A549 (cell line): Measurements from ENCODE around the gene ABCC1. TPM values are rescaled to one million over a fixed set of nuclear protein-coding genes. Genes with fewer than 3 reads are reported as not detected.
A peak's percentile ranks its signal among the peaks of the same experiment; 100 is the strongest.

ENCODE experiments used
- ATAC-seq, 2 experiments: fragments of 200-7000 bp in 1 of 2; fragments of >200 bp in 1 of 2; cut with Nextera tagmentation in 1 of 2; cut with Tn5 transposase in 1 of 2; 3 replicates each; pipeline versions ENCODE4 v1.8.0 to v1.9.1; 2018 to 2020; ENCODE audit warnings: mild to moderate bottlenecking in 1 of 2, moderate library complexity in 1 of 2
- CTCF ChIA-PET: fragments of 300-600 bp; sonication (Branson Sonifier 250); formaldehyde crosslinking; extraction: SDS; loops from one replicate; lab custom pipeline; 2021; ENCODE audit warnings: antibody characterized with exemption, inconsistent platforms; lab: Yijun Ruan, JAX
- POLR2A ChIA-PET: fragments of 350-600 bp; formaldehyde crosslinking; extraction: SDS; loops from one replicate; lab custom pipeline; 2021; ENCODE audit warnings: antibody characterized with exemption, inconsistent platforms; lab: Yijun Ruan, JAX
- DNase-seq, 2 experiments: peaks; one replicate each; pipeline versions ENCODE4 v3.0.0 to v3.0.0-alpha.2; 2011 to 2016; ENCODE audit warnings: low read depth in 1 of 2, low spot score in 1 of 2
- FAIRE-seq: peaks from 2 replicates; lab custom pipeline; 2011; peaks lifted over from hg19 to GRCh38; lab: Jason Lieb, UNC
- H3K27ac ChIP-seq, 2 experiments: fragments of >200 bp; sonication (Bioruptor Twin); formaldehyde crosslinking; 3 replicates each; pipeline ENCODE4 v1.5.1; 2016 to 2017
- H3K4me1 ChIP-seq: fragments of >200 bp; sonication (Bioruptor Twin); formaldehyde crosslinking; 3 replicates; pipeline ENCODE4 v1.6.1; 2016
- H3K4me2 ChIP-seq: fragments of >200 bp; sonication (Bioruptor Twin); formaldehyde crosslinking; 3 replicates; pipeline ENCODE4 v1.6.1; 2016
- H3K4me3 ChIP-seq: fragments of >200 bp; sonication (Bioruptor Twin); formaldehyde crosslinking; 3 replicates; pipeline ENCODE4 v1.5.1; 2016
- H3K9me3 ChIP-seq: fragments of >200 bp; sonication (Bioruptor Twin); formaldehyde crosslinking; 3 replicates; pipeline ENCODE4 v1.6.1; 2016
- BHLHE40 ChIP-seq: IDR thresholded peaks from 2 replicates; pipeline ENCODE4 v1.6.1; 2012; ENCODE audit warnings: low read depth, low read length, inconsistent platforms
- CBX2 ChIP-seq: fragments of 200-600 bp; sonication (generic); IDR thresholded peaks from 2 replicates; pipeline ENCODE4 v1.6.1; 2016; ENCODE audit warnings: low read depth, mild to moderate bottlenecking, borderline replicate concordance
- CEBPB ChIP-seq, 2 experiments: fragments of >200 bp in 1 of 2; sonication (Bioruptor Twin) in 1 of 2; formaldehyde crosslinking in 1 of 2; IDR thresholded peaks; 2 replicates each; pipeline ENCODE4 v1.6.1; 2012 to 2016
- E2F6 ChIP-seq: IDR thresholded peaks from 2 replicates; pipeline ENCODE4 v1.6.1; 2012; ENCODE audit warnings: low read depth, borderline replicate concordance
- EHMT2 ChIP-seq: fragments of 200-600 bp; sonication (generic); IDR thresholded peaks from 2 replicates; pipeline ENCODE4 v1.6.1; 2016; ENCODE audit warnings: antibody characterized with exemption, low read depth, mild to moderate bottlenecking, moderate library complexity
- ELK1 ChIP-seq: fragments of 150-350 bp; IDR thresholded peaks from 2 replicates; pipeline ENCODE4 v1.6.1; 2014; ENCODE audit warnings: low read depth, mild to moderate bottlenecking, low read length
- FOSB ChIP-seq: fragments of 250-450 bp; sonication (Bioruptor Pico); IDR thresholded peaks from 2 replicates; pipeline ENCODE4 v1.5.0; 2020; ENCODE audit warnings: mild to moderate bottlenecking, moderate library complexity
- FOSL2 ChIP-seq, 2 experiments: fragments of 450-650 bp in 1 of 2; fragments of >200 bp in 1 of 2; sonication (Bioruptor Twin) in 1 of 2; formaldehyde crosslinking; IDR thresholded peaks; 2 replicates each; pipeline versions ENCODE4 v1.5.0 to v1.6.1; 2016 to 2020; ENCODE audit warnings: mild to moderate bottlenecking in 1 of 2, moderate library complexity in 1 of 2
- HEYL ChIP-seq: fragments of 250-450 bp; sonication (Bioruptor Pico); IDR thresholded peaks from 2 replicates; pipeline ENCODE4 v1.8.0; 2021; ENCODE audit warnings: mild to moderate bottlenecking, moderate library complexity
- HMGXB4 ChIP-seq: fragments of 250-450 bp; sonication (Bioruptor Pico); IDR thresholded peaks from 2 replicates; pipeline ENCODE4 v1.5.0; 2021; ENCODE audit warnings: mild to moderate bottlenecking, moderate library complexity, borderline replicate concordance
- HOXA7 ChIP-seq: fragments of 250-450 bp; sonication (Bioruptor Pico); IDR thresholded peaks from 2 replicates; pipeline ENCODE4 v1.5.0; 2020; ENCODE audit warnings: mild to moderate bottlenecking, moderate library complexity
- HOXB5 ChIP-seq: fragments of 250-450 bp; sonication (Bioruptor Pico); IDR thresholded peaks from 2 replicates; pipeline ENCODE4 v1.5.0; 2020; ENCODE audit warnings: mild to moderate bottlenecking, moderate library complexity
- KDM1A ChIP-seq: fragments of 200-600 bp; sonication (generic); IDR thresholded peaks from 2 replicates; pipeline ENCODE4 v1.6.1; 2016; ENCODE audit warnings: low read depth, mild to moderate bottlenecking
- KDM5A ChIP-seq: fragments of 200-600 bp; sonication (generic); IDR thresholded peaks from 2 replicates; pipeline ENCODE4 v1.6.1; 2016; ENCODE audit warnings: antibody characterized with exemption, mild to moderate bottlenecking
- MAZ ChIP-seq: fragments of 150-350 bp; IDR thresholded peaks from 2 replicates; pipeline ENCODE4 v1.6.1; 2014; ENCODE audit warnings: antibody characterized with exemption, low read depth, low read length, borderline replicate concordance
- MYC ChIP-seq: IDR thresholded peaks from 2 replicates; pipeline ENCODE4 v1.6.1; 2012; ENCODE audit warnings: mild to moderate bottlenecking, inconsistent platforms, low read length, improper control_type of control experiment, borderline replicate concordance
- RCOR1 ChIP-seq: fragments of 150-350 bp; IDR thresholded peaks from 2 replicates; pipeline ENCODE4 v1.6.1; 2014; ENCODE audit warnings: antibody characterized with exemption, low read length, low read depth
- USF2 ChIP-seq: fragments of 450-650 bp; IDR thresholded peaks from 2 replicates; pipeline ENCODE4 v1.6.1; 2014; ENCODE audit warnings: antibody characterized with exemption
- ZC3H11A ChIP-seq: fragments of 450-650 bp; IDR thresholded peaks from 2 replicates; pipeline ENCODE4 v1.6.1; 2014; ENCODE audit warnings: antibody characterized with exemption, mild to moderate bottlenecking
- ZFP36 ChIP-seq: fragments of 450-650 bp; IDR thresholded peaks from 2 replicates; pipeline ENCODE4 v1.6.1; 2014; ENCODE audit warnings: borderline replicate concordance; ENCODE audit not compliant: partially characterized antibody
- ZSCAN20 ChIP-seq: fragments of 250-450 bp; sonication (Bioruptor Pico); IDR thresholded peaks from 2 replicates; pipeline ENCODE4 v1.8.0; 2022; ENCODE audit warnings: mild to moderate bottlenecking, moderate library complexity
- WGBS: methylation state at CpG from one replicate; pipeline ENCODE4 v1.1.6; 2017; ENCODE audit errors: missing lambda C conversion rate; 5-methylcytosine and 5-hydroxymethylcytosine counted together
- polyA plus RNA-seq, 4 experiments: library from polyadenylated mRNA; depleted of rRNA in 3 of 4; stranded (reverse); fragments of >200 nt; fragmentation: RNase III in 1 of 4; extraction: RNeasy Plus Mini Kit Qiagen cat#74134 plus additional on column Dnase treatment in 1 of 4; gene quantifications; 2 replicates in 3 of 4; 3 replicates in 1 of 4; pipeline ENCODE4 v1.2.3, GENCODE V29; 2011 to 2017

Gene ABCC1
- polyA plus RNA-seq, 2 of the 4 experiments (the other 2 are of a cell fraction), result 56.5 to 93.8 TPM

GRCh38 chr16:16083421-16084156 is 134.2 kb downstream of the ABCC1 start:
- ChIA-PET POLR2A (no interaction called here), CTCF (interaction anchor here (0.8 to 1.6 kb wide), 5 partner anchors 9 to 306 kb away, joined by 3 to 5 read pairs (median 3); no protein-coding TSS in a partner anchor)
- Histone ChIP-seq H3K27ac (0 out of 6 replicates have a peak overlapping the region, but pooled peaks of 1 of the 2 experiments have one; percentile 2), H3K4me2 (no peak overlapping the region), H3K4me3 (no peak overlapping the region), H3K9me3 (peaks cover 10% of the 10 kb centered on the region), H3K4me1 (no peaks in the 10 kb centered on the region)
- FAIRE-seq (no peak), ATAC-seq (peak in 1 of 2 experiments; percentile 33; a peak in 2 of 6 replicates), DNase-seq (peak; percentile 20 to 85)
- TF ChIP-seq KDM1A (no peak), RCOR1 (no peak), HEYL (CRISPR knock-in tag) (no peak), HOXA7 (CRISPR knock-in tag) (no peak), FOSL2 (IDR thresholded peaks at IDR 0.05) (no peak), FOSL2 (CRISPR knock-in tag; IDR thresholded peaks at IDR 0.05) (peak; percentile 47; the same call in 1 of the 2 replicates), USF2 (peak; percentile 97), CBX2 (no peak)
- WGBS, result 97% methylated on average over 7 of the region's 10 CpGs

GRCh38 chr16:16084874-16085273 is 135.5 kb downstream of the ABCC1 start:
- ChIA-PET POLR2A (no interaction called here), CTCF (interaction anchor here (0.9 to 1.6 kb wide), 2 partner anchors 9 to 42 kb away, joined by 3 to 4 read pairs; no protein-coding TSS in a partner anchor)
- Histone ChIP-seq H3K4me3 (no peak overlapping the region), H3K27ac (no peak overlapping the region), H3K4me2 (no peak overlapping the region)
- TF ChIP-seq HOXB5 (CRISPR knock-in tag), result no peak
- no peak for TF ChIP-seq EHMT2
- no peak for TF ChIP-seq RCOR1
- no peak for TF ChIP-seq FOSL2 (IDR thresholded peaks at IDR 0.05)
- TF ChIP-seq FOSL2 (CRISPR knock-in tag; IDR thresholded peaks at IDR 0.05), result no peak
- no peak for TF ChIP-seq HMGXB4
- TF ChIP-seq ZFP36, result peak; percentile 51
- no peak for TF ChIP-seq ZSCAN20 (CRISPR knock-in tag)
- no peak for TF ChIP-seq E2F6
- TF ChIP-seq, all 56 proteins: peak for 1
- ATAC-seq (no peak), FAIRE-seq (no peak), DNase-seq (no peak)
- peaks cover 10% of the 10 kb centered on the region for H3K9me3 ChIP-seq
- 97% methylated on average over 3 of the region's 3 CpGs for WGBS
- H3K4me1 ChIP-seq, result no peaks in the 10 kb centered on the region

- Histone ChIP-seq H3K27ac (no peak overlapping the region), H3K4me3 (no peak overlapping the region), H3K9me3 (peaks cover 10% of the 10 kb centered on the region), H3K4me2 (no peak overlapping the region), H3K4me1 (no peaks in the 10 kb centered on the region)
- WGBS, result 94% methylated on average over 18 of the region's 18 CpGs
- POLR2A ChIA-PET, result no interaction called here
- CTCF ChIA-PET, result interaction anchor here (1.2 to 1.3 kb wide), 2 partner anchors 10 to 13 kb away, joined by 4 read pairs; no protein-coding TSS in a partner anchor
- no peak for DNase-seq
- no peak for ATAC-seq
- no peak for FAIRE-seq
- no peak for TF ChIP-seq MAZ
- no peak for TF ChIP-seq HMGXB4
- TF ChIP-seq ZC3H11A, result no peak
- TF ChIP-seq BHLHE40, result no peak
- no peak for TF ChIP-seq KDM5A
- TF ChIP-seq MYC, result no peak
- no peak for TF ChIP-seq HOXB5 (CRISPR knock-in tag)
- no peak for TF ChIP-seq ELK1
- TF ChIP-seq CEBPB (IDR thresholded peaks at IDR 0.05), result no peak
- no peak for TF ChIP-seq HOXA7 (CRISPR knock-in tag)
- TF ChIP-seq FOSB, result no peak
These were observed 137.4 kb downstream of the ABCC1 start for GRCh38 chr16:16086653-16087446.
